HepG2 (cell line): ENCODE measurements around the gene CERS5. TPM values are rescaled to one million over a fixed set of nuclear protein-coding genes. Genes with fewer than 3 reads are reported as not detected.

Experiments
- CHCHD3 ChIP-seq: sonication (generic); formaldehyde crosslinking; IDR thresholded peaks from 2 replicates; pipeline ENCODE4 v1.8.0; 2022; ENCODE audit warnings: mild to moderate bottlenecking, missing genetic modification reagents, moderate library complexity
- ESRRA ChIP-seq: sonication (generic); formaldehyde crosslinking; IDR thresholded peaks from 2 replicates; pipeline ENCODE4 v1.5.1; 2020; ENCODE audit warnings: mild to moderate bottlenecking, low read depth, missing genetic modification reagents
- FOSL1 ChIP-seq: sonication (generic); formaldehyde crosslinking; IDR thresholded peaks from 2 replicates; pipeline ENCODE4 v1.9.0; 2021; ENCODE audit warnings: missing genetic modification reagents, borderline replicate concordance
- NFATC3 ChIP-seq: sonication (generic); formaldehyde crosslinking; IDR thresholded peaks from 2 replicates; pipeline ENCODE4 v1.5.1; 2020; ENCODE audit warnings: mild to moderate bottlenecking, missing genetic modification reagents
- PATZ1 ChIP-seq: sonication (generic); formaldehyde crosslinking; IDR thresholded peaks from 2 replicates; pipeline ENCODE4 v1.4.0; 2020; ENCODE audit warnings: missing genetic modification reagents
- RAD21 ChIP-seq: fragments of 450-650 bp; formaldehyde crosslinking; IDR thresholded peaks from 2 replicates; pipeline ENCODE4 v1.5.0; 2020; ENCODE audit warnings: mild to moderate bottlenecking
- RBFOX2 ChIP-seq: fragments of 200-400 bp; formaldehyde crosslinking; IDR thresholded peaks from 2 replicates; pipeline ENCODE4 v1.6.1; 2017; ENCODE audit warnings: low read depth, mild to moderate bottlenecking, low read length
- SPEN ChIP-seq: sonication (generic); formaldehyde crosslinking; IDR thresholded peaks from 2 replicates; pipeline ENCODE4 v1.5.1; 2020; ENCODE audit warnings: low read depth, mild to moderate bottlenecking, missing genetic modification reagents
- ZBTB39 ChIP-seq: sonication (generic); formaldehyde crosslinking; IDR thresholded peaks from 2 replicates; pipeline ENCODE4 v1.5.0; 2020; ENCODE audit warnings: missing genetic modification reagents
- ZFP82 ChIP-seq: sonication (generic); formaldehyde crosslinking; IDR thresholded peaks from 2 replicates; pipeline ENCODE4 v1.5.1; 2020; ENCODE audit warnings: mild to moderate bottlenecking, missing genetic modification reagents, borderline replicate concordance
- ZNF101 ChIP-seq: sonication (generic); formaldehyde crosslinking; IDR thresholded peaks from 2 replicates; pipeline ENCODE4 v1.4.0; 2020; ENCODE audit warnings: mild to moderate bottlenecking, low read depth, missing genetic modification reagents, borderline replicate concordance
- ZNF318 ChIP-seq: sonication (generic); formaldehyde crosslinking; IDR thresholded peaks from 2 replicates; pipeline ENCODE4 v1.4.0; 2020; ENCODE audit warnings: mild to moderate bottlenecking, missing genetic modification reagents
- ZNF362 ChIP-seq: sonication (generic); formaldehyde crosslinking; IDR thresholded peaks from 2 replicates; pipeline ENCODE4 v1.4.0; 2020; ENCODE audit warnings: missing genetic modification reagents, mild to moderate bottlenecking, borderline replicate concordance
- ZNF567 ChIP-seq: sonication (generic); formaldehyde crosslinking; IDR thresholded peaks from 2 replicates; pipeline ENCODE4 v1.8.1; 2023; ENCODE audit warnings: mild to moderate bottlenecking, missing genetic modification reagents, borderline replicate concordance
- polyA plus RNA-seq, 8 experiments: library from polyadenylated mRNA; depleted of rRNA in 3 of 8; stranded (reverse) in 7 of 8; unstranded in 1 of 8; fragments of >200 nt; fragmentation: Illumina TruSeq in 4 of 8; extraction: Trizol in 4 of 8; gene quantifications; 2 replicates each; pipeline versions ENCODE4 v1.2.1 to v1.2.3, GENCODE V29; 2011 to 2016; ENCODE audit warnings: low read depth in 4 of 8, missing spikeins in 1 of 8, mixed read lengths in 1 of 8; ENCODE audit not compliant: insufficient read depth in 1 of 8
- total RNA-seq, 5 experiments: library from RNA; depleted of rRNA; stranded (reverse); fragments of >200 nt; fragmentation: Illumina TruSeq; extraction: Trizol; gene quantifications; 2 replicates each; pipeline ENCODE4 v1.2.3, GENCODE V29; 2016; ENCODE audit warnings: low read depth in 1 of 5

The CERS5 gene
- total and polyA plus RNA-seq, 2 of the 13 experiments (the other 11 are each of a cell fraction or from before 2014, with no cell fraction given): 22.3 to 48.8 TPM

- TF ChIP-seq ZBTB39 (CRISPR knock-in tag) (no peak), ZNF567 (CRISPR knock-in tag) (peak; percentile 95), ZNF362 (CRISPR knock-in tag) (peak; percentile 34; the same call in 1 of the 2 replicates), ZNF101 (no peak), RBFOX2 (peak; percentile 89), FOSL1 (no peak), ZNF318 (CRISPR knock-in tag) (no peak), RAD21 (CRISPR knock-in tag) (peak; percentile 50), PATZ1 (peak; percentile 64), NFATC3 (CRISPR knock-in tag) (0 out of 2 replicates have a peak, but pooled peaks have one; percentile 66), CHCHD3 (CRISPR knock-in tag) (peak; percentile 82; the same call in 1 of the 2 replicates), SPEN (peak; percentile 48; the same call in 1 of the 2 replicates), ESRRA (0 out of 2 replicates have a peak, but pooled peaks have one; percentile 61), ZFP82 (CRISPR knock-in tag) (no peak; the same call in 1 of the 2 replicates)
These were observed 55.3 kb downstream of the CERS5 start, which contains the start of gene COX14 (continued) for GRCh38 chr12:50111693-50112455.
